GM12891 (cell line): Measurements from ENCODE around the gene UBASH3B.
"Not testable (repeated sequence)": the region's sequence is repeated elsewhere in the genome, so short reads cannot be mapped to it uniquely, and the experiment has no call there.

Experiments
- DNase-seq: peaks from one replicate; pipeline ENCODE4 v3.0.0; 2011; ENCODE audit warnings: low spot score; ENCODE audit not compliant: insufficient read length
- FAIRE-seq: peaks from 2 replicates; lab custom pipeline; 2011; peaks lifted over from hg19 to GRCh38; lab: Jason Lieb, UNC
- PAX5 ChIP-seq: IDR thresholded peaks from 2 replicates; pipeline ENCODE4 v1.6.1; 2011; ENCODE audit warnings: low read length, moderate library complexity, mild to moderate bottlenecking; ENCODE audit not compliant: insufficient read depth, severe bottlenecking
- POLR2A ChIP-seq: IDR thresholded peaks from 2 replicates; pipeline ENCODE4 v1.6.1; 2011; ENCODE audit warnings: low read depth, low read length, control low read depth
- POLR2AphosphoS5 ChIP-seq: IDR thresholded peaks from 2 replicates; pipeline ENCODE4 v1.6.1; 2011; ENCODE audit warnings: low read depth, low read length, control low read depth
- POU2F2 ChIP-seq: IDR thresholded peaks from 2 replicates; pipeline ENCODE4 v1.6.1; 2011; ENCODE audit warnings: low read depth, mild to moderate bottlenecking, control low read depth, low read length, moderate library complexity
- SPI1 ChIP-seq: IDR thresholded peaks from 2 replicates; pipeline ENCODE4 v1.6.1; 2011; ENCODE audit warnings: low read depth, low read length, control low read depth
- TAF1 ChIP-seq: IDR thresholded peaks from 2 replicates; pipeline ENCODE4 v1.6.1; 2011; ENCODE audit warnings: low read depth, low read length, control low read depth

Gene UBASH3B

DNA sequence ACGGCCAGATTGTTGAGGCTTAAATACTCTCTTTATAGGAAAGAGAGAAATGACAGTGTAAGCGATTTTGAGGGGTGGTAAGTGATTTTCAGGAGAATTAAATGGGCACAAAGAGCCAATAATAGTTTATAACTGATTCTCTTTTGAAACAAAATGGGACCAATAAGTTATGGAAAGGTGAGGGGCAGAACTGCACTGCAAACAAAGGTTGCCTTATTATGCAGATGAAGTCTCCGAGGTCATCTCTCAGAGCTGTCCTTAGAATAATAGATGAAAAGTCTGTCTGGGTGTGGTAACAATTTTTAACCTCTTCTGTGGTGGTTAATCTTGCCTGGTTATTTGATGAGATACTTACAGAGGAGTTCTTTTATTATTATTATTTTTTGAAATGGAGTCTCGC, 168.0 kb downstream of the UBASH3B start:
- no peak for DNase-seq
- no peak for FAIRE-seq
- TF ChIP-seq SPI1 (no peak), TAF1 (no peak), POU2F2 (no peak), POLR2AphosphoS5 (no peak), POLR2A (no peak)

DNA sequence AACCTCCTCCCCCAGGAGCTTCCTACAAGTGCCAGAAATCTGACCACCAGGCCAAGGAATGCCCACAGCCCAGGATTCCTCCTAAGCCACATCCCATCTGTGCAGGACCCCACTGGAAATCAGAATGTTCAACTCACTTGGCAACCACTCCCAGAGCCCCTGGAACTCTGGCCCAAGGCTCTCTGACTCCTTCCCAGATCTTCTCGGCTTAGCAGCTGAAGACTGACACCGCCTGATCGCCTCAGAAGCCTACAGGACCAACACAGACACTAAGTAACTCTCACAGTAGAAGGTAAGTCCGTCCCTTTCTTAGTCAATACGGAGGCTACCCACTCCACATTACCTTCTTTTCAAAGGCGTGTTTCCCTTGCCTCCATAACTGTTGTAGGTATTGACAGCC, 173.8 kb downstream of the UBASH3B start:
- FAIRE-seq, DNase-seq: not testable (repeated sequence)

DNA sequence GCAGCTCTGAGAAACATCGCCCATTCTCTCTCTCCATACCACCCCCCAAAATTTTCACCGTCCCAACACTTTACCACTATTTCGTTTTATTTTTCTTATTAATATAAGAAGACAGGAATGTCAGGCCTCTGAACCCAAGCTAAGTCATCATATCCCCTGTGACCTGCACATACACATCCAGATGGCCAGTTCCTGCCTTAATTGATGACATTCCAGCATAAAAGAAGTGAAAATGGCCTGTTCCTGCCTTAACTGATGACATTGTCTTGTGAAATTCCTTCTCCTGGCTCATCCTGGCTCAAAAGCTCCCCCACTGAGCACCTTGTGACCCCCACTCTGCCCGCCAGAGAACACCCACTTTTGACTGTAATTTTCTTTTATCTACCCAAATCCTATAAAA, 176.8 kb downstream of the UBASH3B start:
- DNase-seq, FAIRE-seq: not testable (repeated sequence)

DNA sequence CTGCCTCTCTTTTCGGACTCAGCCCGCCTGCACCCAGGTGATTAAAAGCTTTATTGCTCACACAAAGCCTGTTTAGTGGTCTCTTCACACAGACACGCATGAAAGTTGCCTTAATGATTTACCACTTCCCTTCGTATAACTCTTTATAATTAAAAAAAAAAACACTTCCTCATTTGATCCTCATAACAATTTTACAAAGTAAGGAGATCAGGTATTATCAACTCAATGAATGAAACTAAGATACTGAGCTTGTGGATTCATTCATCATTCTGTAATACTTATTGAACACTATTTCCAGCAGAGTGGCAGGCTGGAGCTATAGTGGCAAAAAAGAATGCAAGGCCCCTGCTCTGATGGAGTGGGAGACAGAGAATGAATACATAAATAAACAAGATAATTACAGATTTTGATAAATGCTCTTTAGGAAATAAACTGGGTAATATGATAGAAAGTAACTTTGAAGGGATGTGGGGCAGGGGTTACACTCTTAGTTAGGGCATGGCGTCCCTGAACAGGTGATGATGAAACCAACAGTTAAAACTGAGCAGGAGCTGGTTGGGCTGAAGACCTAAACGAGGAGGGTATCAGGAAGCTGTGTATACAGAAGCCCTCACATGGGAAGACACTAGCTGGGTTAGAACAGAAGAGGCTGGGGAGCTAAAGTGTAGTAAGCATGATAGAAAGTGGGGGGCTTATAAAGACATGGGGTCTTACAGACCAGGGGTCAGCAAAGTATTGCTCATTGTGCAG, 177.4 kb downstream of the UBASH3B start:
- DNase-seq (no peak), FAIRE-seq (peak; percentile 59)
- no peak for TF ChIP-seq TAF1
- no peak for TF ChIP-seq POLR2A
- no peak for TF ChIP-seq POLR2AphosphoS5

DNA sequence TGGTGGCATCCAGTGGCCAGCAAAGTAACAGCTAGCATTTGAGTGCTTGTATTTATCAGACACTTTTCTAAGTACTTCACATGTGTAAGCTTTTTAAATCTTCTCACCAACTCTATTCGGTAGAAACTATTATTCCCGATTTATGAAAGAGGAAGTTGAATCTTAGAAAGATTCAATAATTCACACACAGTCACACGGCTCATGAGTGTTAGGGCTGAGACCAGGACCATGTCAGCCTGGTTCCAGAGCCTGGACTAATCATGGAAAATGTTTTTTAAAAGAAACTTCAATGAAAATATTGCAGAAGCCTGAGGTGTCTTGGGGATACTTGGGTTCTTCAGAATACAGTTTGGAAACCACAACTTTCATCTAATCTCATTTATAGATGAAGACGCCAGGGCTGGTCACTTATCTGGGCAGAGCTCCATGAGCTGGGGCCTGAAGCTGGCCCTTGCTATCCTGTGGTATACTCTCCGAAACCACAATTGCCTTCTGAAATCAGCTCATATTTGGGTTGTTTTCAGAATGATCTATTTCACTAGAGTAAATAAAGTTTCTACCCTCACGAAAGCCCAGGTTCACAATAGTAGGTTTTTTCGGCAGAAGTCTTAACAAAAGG, 178.4 kb downstream of the UBASH3B start:
- FAIRE-seq (peak; percentile 64), DNase-seq (no peak)
- 0 out of 2 replicates have a peak, but pooled peaks have one; percentile 10 for TF ChIP-seq SPI1
- TF ChIP-seq POU2F2: no peak

DNA sequence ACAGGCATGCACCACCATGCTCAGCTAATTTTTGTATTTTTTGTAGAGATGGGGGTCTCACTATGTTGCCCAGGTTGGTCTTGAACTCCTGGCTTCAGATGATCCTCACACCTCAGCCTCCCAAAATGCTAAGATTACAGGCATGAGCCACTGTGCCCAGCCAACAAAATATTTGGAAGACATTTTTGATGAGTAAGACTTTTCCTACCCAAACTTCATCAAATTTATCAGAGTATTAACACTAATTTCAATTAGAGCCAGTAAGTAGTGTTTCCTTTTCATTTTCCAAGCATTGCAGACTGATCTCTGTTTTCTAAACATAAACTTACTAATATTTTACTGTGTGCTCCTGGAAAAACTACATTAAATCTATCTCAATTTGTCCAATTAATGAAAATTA, 181.4 kb downstream of the UBASH3B start:
- no peak for DNase-seq
- FAIRE-seq: no peak
- no peak for TF ChIP-seq POLR2AphosphoS5
- TF ChIP-seq POU2F2: no peak
- no peak for TF ChIP-seq SPI1
- no peak for TF ChIP-seq TAF1
- TF ChIP-seq PAX5: no peak
- TF ChIP-seq POLR2A: no peak

DNA sequence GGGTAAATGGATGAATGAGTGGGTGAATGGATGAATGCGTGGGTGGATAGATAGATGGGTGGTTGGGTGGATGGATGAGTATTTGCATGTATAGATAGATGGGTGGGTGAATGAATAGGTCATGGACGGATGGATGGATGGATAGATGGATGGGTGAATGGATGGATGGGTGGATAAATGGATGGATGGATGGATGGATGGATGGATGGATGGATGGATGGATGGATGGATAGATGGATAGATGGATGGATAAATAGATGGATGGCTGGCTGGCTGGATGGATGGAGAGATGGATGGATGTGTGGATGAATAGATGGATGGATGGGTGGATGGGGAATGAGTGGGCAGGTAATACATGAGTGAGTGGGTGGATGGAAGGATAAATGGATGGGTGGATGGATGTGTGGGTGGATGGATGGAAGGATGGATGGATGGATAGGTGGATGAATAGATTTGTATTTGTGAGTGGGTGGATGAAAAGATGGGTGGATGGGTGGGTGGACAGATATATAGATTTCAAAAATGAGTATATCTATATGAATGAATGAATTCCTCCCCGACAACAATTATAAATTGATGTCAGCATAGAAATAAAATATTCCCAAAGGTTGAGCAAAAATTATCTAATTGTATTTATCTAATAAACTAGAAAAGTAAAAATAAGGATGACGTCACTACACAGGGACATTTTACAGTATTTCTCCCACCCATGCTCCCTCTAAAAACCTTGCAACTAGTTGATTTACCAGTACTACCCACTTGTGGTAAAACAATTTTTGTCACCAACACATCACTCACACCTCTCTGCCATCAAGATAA, 182.2 kb downstream of the UBASH3B start:
- TF ChIP-seq PAX5: no peak
- TF ChIP-seq POLR2AphosphoS5: no peak
- no peak for TF ChIP-seq SPI1
- TF ChIP-seq POLR2A: no peak
- no peak for TF ChIP-seq POU2F2
- TF ChIP-seq TAF1: no peak
- FAIRE-seq (no peak), DNase-seq (no peak)

DNA sequence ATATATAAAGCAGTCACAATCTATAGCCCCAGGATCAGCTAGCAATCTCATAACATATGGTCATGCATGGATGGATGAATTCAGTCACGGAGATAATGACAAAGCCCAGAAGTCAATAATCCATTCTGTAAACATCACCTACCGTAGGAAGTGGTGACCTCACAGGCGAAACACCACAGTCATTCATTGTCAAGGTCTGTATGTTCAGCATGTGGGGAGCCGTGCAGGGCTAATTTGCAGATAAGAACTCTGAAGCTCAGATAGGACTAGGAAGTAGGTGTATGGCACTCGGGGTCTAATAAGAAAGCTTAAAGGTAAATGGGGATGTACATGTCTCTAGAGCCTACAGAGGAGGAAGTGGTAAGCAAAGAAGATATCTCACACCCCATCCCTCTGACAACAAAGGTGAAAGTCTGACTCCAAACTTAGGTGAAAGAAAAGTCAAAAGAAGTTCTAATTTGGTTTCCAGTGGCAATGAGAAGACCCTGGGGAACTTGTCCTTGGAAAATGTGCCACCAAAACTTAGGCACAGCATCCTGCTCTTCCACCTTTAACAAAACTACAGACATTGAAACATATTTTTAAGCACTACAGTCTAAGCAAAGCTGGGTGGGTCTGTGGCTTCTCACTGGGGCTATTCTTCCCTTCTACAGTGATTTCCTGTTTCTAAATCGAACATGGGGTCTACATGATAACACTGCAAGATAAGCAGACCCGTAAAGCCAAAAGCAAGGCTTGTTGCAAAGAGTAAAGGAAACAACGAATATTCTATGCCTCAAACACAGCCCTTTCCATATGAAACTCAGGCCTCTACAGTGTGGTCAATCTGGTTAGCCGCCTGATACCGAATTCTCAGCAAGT, 188.0 kb downstream of the UBASH3B start:
- FAIRE-seq (peak; percentile 91), DNase-seq (peak; percentile 19)
- TF ChIP-seq PAX5 (peak; percentile 45), POU2F2 (no peak), POLR2A (no peak), SPI1 (peak; percentile 68)

DNA sequence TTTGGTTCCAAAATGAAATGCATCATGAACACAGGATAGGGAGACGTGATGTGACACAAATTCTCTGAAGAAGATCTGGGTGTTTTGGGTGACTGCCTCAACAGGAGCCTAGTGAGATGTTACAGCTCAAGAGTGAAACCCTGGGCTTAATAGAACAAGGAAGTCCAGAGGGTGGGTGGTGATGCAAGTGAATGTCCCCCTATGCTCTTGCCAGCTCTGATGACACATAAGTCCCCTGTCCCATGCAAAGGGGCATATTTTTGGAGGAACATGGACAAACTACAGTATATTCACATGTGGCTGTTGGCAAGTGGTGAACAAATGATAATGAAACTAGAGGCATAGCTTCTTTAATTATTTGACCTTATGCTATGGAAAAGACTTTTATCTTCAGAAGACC, 191.9 kb downstream of the UBASH3B start:
- FAIRE-seq (no peak), DNase-seq (no peak)
- TF ChIP-seq POU2F2 (no peak), SPI1 (0 out of 2 replicates have a peak, but pooled peaks have one; percentile 7)

DNA sequence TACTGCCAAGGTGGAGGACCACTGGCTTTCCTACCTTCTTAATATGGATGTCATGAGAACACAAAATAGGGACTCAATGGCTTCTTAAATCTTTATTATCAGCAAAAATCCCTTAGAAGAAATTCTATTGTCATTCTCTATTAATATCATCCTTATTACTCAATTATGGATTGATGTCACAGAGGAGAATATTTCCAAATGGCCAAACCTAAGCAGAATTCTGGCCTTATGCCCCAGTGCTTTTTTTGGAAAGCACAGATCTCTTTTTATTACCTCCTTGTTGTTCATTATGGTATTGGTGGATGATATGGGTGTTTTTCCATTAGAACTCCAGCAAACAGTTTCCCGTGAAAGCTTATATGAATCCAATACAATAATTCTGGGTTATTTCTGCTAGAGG, 192.7 kb downstream of the UBASH3B start:
- DNase-seq (no peak), FAIRE-seq (no peak)
- TF ChIP-seq POLR2AphosphoS5 (no peak), POLR2A (no peak), PAX5 (no peak), SPI1 (no peak), TAF1 (no peak), POU2F2 (no peak)
